DMS53 treated with DMSO at 0.1 percent for 48 hours (cell line): ENCODE data around the gene FIGN.

Experiments
- DNase-seq: peaks from one replicate; lab custom pipeline; 2025; ENCODE audit not compliant: unreplicated experiment; lab: John Stamatoyannopoulos, UW

Gene FIGN

DNA sequence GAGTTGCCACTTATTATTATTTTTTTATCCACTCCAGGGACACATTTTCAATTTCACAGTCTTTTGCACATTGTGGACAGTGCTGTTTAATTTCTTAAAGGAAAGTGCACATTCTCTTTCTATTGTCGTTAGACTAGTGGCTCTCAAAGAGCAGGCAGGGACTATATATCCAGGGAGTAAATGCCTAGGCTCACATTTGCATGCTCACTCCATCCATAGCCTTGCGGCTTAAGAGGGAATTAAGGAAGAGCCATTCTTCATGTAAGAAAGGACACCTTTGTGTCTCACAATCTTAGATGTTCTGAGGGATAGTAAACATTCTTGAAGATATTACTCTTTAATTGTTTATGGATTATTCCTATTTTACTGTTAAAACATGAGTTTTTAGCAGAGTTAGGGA lies 70.8 kb downstream of the FIGN start:
- no peak for DNase-seq

DNA sequence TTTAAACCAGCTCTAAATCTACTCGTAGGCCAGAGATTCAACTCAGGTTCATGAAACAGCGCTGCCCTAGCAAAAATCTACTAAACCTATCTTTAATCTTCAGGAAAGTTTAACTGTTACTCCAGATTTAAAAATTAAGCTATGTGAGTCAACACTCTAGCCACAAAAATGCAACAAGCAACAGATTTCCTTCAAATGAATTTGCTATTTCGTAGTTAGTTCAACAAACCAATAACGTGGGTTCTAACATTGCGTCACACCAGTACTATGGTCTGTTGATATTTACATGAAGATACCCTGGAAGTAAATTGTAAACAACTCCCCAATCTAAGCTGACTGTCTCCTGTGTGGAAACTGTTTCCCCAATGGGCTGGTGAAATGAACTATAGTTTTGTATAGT lies 71.2 kb downstream of the FIGN start:
- DNase-seq: no peak

DNA sequence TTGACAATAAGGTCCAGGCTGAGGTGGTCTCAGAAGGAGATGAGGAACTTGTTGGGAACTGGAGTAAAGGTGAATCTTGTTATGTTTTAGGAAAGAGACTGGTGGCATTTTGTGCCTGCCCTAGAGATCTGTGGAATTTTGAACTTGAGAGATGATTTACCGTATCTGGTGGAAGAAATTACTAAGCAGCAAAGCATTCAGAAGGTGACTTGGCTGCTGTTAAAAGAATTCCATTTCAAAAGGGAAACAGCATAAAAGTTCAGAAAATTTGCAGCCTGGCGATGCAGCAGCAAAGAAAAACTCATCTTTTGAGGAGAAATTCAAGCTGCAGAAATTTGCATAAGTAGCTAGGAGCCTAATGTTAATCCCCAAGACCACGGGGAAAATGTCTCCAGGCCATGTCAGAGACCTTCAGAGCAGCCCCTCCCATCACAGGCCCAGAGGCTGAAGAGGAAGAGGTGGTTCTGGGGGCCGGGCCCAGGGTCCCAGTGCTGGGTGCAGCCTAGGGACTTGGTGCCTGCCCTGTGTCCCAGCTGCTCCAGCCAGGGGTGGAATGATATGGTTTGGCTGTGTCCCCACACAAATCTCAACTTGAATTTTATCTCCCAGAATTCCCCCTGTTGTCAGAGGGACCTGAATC lies 73.5 kb downstream of the FIGN start:
- DNase-seq: no peak

DNA sequence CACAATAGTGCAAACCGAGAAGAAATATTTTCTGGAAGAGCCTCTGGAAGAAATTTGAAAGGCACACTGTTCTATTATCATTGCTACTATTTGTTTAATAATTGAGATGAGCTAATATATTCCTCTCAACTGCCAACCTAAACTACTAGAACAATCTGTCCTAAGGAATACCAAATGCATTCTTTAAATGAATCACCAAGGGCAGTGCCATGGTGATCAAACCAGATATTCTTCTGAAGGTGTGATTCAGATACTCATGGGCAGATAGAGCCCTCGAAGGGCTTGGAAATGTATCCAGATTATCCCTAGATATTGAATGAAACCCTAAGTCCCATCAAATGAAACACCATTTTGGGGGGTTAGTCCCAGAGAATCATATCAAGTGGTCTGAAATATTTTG lies 76.6 kb downstream of the FIGN start:
- DNase-seq: no peak

DNA sequence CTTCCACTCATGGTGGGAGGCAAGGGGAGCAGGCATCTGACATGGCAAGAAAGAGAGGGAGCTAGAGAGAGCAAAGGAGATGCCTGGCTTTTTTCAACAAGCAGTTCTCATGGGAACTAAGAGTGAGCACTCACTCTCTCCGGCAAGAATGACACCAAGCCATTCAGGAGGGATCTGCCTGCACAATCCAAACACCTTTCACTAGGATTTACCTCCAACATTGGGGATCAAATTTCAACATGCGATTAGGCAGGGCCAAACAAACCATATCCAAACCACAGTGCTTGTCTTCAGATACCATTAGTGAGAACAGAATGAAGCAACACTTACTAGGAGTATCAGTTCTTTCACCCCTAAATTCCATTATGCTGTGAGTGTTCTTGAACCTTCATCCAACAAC lies 77.3 kb downstream of the FIGN start:
- no peak for DNase-seq

DNA sequence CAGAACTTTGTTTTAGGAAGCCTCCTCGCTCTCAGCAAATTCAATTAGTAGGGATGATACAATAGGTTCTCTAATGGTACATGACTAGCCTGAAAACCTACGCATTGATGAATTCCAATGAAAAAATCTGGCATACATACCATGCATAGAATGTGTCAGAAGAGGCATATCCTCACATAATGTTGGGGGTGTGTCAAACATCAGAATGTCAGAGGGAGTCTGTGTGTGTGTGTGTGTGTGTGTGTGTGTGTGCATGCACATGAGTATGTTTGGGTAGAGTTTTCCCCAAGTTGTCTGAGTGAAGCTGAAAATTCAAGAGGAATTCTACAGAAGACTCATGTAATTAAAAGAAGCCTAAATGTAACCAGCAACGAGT lies 78.5 kb downstream of the FIGN start:
- DNase-seq: no peak

DNA sequence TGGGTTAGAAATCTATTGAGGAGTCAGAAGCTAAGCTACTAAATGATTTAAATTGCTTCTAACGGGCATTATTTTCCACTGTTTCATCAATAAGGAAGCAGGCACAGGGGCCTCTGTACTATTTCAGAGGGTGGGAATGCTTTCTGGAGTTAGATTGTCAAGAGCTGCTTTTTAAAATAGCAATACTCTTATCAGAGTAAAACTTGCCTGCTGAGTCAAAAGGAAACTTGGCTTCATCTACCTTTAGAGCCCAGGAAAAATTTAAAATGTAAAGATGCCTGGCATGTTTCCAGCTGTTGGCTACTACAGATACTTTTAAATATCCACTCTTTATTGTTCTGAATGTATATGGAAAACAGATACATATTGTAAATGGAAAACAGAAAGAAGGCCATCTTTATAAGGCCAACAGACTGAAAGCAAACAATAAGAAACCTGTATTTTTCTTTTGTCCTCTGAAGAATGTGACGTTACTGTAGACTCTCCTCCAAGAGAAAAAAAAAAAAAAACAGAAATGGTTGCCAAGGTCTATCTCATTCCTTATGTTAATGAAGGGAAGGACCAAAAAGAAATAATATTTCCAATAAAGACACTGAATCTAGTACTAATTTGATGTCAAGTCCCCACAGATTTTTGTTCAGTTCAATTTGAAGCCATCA lies 79.1 kb downstream of the FIGN start:
- DNase-seq: no peak

DNA sequence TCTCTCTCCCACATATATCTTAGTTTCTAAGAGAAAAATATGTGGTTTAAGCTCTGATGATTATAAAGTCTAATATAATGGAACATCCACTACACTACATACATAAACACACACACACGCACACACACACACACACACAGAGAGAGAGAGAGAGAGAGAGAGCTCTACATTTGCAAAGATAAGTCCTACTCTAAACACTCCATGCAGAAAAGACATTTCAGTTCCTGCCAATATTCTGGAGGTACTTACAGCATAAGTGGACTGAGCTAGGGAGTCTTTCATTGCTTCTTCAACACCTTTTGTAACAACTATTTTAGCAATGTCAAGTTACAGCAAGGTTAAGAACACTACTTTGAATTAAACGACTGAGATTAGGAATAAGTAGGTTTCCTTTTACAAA lies 80.1 kb downstream of the FIGN start:
- DNase-seq: no peak

DNA sequence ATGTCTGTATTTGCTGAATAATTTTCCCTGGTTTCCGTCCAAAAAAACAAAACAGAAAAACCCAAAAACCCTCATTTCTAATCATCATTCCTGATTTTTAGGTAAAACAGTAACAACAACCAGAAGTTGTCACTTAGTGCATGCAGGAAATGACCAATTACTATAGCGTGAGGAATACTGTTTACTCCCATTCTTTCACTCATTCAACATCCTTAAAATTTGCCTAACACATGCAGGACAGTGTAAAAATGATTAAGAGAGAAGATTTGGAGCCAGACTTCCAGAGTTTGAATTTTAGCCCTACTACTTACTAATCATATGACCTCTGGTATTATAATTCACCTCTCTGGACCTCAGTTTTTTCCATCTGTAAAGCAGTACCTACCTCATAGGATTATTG lies 83.1 kb downstream of the FIGN start:
- DNase-seq: no peak

DNA sequence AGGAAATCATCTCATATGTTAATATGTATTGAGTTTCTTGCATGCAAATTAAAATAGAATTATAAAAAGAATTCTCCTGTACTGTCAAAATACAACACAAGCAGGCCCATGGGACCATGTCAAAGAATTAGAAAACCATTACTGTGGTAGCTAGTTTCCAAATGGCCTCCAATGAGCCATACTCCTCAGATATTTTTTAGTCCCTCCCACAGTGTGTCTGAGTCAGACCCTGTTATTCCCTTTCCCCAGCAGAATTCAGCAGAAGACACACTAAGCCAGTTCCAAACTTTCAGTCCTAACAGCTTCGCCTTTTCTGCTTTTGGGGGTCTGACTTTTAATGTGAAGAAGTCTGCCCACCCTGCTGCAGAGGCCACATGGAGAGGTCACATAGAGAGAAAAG lies 86.7 kb downstream of the FIGN start:
- DNase-seq: no peak

DNA sequence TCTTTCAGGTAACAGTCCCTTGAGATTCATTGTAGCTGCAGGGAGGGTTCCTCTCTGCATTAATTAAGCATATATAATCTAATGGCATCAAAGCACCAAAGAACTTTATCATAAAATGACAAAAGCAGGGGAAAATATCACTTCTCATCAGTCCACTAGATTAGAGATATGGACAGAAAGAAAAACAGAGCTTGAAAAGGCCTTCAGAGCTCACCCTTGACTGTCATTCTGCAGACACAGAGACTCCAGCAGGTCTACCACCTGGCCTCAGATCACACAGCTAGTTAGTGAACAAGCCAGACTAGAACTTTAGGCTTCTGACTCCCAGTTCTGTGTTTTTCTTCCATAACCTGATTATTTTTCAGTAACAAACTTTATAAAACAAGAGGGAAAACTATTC lies 88.5 kb downstream of the FIGN start:
- no peak for DNase-seq

DNA sequence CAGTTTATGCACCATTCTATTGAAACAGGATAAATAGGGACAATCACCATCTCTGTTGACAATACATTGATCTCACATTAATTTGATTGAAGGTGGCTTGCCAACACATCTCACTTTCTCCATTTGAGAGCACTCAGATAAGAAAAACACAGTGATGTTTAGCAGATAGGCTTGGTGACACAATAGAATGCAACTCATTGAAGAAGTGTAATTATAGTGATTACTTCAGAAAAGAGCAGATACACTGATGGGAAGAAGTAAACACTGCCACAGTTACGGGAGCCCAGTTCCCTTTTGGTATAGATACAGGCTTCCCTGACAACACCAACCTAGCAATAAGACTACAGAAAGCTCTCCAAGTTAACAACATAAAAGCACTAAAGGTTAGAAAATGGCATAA lies 89.1 kb downstream of the FIGN start:
- DNase-seq: no peak

DNA sequence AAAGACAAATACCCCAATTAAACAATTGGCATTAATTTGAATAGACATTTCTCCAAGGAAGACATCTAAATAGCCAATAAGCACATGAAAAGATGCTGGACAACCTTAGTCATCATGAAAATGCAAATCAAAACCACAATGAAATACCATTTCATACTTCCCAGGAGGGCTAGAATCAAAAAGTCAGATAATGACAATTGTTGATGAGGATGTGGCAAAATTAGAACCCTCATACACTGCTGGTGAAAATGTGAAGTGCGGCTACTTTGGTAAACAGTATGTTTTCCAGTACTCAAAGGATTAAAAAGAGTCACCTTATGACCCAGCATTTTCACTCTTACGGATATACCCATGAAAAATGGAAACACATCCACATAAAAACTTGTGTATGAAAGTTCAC lies 91.6 kb downstream of the FIGN start:
- DNase-seq: no peak

DNA sequence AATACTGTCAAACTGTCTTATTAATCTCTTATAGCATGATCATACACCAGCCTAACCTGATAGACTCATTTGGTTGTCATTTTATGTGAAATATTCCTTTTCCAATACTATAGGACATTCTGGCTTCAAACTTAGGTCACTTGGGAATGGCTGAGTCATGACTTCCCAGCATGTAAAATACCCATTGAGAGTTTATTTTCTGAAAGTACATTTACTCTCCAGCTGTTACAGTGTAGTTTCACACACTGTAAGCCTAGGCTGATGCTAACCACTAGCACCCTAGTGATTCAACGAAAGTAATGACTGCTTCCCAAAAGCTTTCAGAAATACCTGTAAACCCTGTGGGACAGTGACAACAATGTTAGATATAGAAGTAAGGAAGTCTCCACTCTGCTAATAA lies 93.8 kb downstream of the FIGN start:
- no peak for DNase-seq

DNA sequence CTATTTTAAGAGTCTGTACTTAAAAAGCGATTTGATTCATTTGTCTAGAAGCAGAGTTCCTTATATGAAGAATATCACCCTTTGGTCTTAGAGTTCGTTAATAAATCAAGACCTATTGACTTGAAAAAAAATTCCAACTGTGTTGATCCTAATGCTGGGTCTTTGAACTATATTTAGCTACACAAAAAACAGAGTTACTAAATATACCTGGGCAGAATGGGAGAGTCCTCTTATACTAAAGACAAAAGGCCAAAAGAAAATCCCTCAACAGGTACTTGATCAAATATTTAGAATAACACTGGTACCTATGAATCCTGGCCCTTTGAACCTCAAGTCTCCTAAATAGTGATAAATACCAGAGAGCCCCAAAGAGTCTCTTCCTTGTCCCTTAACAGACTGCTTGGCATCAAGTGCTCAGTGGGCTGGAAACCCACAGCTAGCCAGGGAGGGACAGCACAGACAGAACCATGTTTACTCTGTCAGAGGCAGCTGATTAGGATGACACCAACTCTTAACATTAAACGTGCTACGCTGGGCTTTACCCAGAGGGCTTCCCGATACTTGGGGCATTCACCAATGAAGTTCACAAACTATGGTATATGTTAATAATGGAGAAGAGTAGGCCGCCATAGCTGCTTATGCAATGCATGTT lies 95.1 kb downstream of the FIGN start:
- no peak for DNase-seq

DNA sequence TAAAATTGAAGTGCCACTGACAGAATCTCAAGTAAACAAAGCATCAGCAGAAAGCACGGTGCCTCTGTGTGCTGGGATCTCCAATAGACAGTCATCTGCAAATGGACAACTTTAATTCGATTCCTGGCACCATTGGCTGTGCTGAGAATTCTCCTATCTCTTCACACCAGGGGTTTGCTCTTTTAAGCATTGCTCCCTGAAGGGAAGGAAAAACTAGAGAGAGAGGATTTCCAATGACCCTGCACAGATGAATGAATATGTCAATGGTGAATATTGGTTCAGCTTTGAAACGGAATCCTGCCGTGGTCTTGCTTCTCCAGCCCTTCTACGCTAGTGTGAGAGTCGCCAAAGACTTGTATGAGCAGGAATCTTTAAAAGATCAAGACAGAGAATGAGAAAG lies 97.9 kb downstream of the FIGN start:
- DNase-seq: no peak

DNA sequence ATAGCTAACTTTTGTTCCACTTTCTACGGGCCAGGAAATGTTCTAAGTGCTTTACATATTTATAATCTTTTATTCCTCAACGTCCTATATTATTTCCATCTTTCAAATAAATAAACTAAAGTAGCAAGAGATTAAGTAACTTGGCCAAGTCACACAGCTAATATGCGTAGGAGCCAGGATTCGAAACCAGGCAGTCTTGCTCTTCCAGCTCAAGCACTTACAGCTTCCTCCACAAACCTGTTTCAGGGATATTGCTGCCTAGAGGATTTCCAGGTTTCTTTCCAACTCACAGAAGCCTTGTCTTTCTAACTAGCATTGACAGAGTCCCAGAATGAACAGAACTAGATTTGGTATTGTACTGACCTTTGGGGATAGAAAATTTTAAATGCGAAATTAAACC lies 102.5 kb downstream of the FIGN start:
- no peak for DNase-seq

DNA sequence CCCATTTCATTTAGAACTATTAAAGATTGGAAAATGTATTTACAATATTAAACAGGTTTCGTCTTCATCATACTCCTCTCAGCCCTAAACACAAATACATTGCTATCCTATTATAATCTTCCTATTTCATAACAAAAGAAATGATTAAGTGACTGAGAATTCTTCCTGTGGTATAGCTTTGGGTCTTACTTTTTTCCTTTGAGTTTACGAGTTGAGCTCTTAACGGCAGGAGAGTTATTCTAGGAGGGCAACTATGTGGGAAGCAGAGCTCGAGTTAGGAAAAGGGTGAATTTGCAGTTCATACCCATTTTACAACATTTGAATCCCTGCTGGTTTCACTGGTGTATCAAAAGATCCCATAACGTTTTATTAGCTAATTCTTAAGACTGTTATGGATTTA lies 105.0 kb downstream of the FIGN start:
- DNase-seq: no peak

DNA sequence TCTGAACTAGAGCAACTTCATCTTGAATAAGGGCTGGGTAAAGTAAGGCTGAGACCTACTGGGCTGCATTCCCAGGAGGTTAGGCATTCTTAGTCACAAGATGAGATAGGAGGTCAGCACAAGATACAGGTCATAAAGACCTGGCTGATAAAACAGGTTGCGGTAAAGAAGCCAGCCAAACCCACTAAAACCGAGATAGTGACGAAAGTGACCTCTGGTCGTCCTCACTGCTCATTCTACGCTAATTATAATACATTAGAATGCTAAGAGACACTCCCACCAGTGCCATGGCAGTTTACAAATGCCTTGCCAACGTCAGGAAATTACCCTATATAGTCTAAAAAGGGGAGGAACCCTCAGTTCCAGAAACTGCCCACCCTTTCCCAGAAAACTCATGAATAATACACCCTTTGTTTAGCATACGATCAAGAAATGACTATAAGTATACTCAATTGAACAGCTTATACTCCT lies 109.1 kb downstream of the FIGN start:
- no peak for DNase-seq

DNA sequence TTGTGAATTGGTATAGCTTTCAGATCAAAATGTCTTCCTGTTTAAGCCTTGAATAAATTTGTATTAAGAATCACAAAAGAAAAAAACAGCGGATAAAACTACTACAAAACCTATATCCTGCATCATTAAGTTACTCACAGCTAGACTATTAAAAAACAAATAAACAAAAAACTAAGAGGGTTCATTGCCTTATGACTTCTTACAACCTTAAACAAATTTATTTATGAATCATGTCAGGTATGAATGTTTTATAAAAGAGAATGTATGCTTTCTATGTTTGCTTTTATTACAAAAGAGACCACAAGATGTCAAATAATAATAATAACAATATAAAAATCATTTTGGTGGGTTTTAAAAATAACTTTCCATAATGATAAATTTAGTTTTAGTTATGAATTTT lies 109.6 kb downstream of the FIGN start:
- no peak for DNase-seq

DNA sequence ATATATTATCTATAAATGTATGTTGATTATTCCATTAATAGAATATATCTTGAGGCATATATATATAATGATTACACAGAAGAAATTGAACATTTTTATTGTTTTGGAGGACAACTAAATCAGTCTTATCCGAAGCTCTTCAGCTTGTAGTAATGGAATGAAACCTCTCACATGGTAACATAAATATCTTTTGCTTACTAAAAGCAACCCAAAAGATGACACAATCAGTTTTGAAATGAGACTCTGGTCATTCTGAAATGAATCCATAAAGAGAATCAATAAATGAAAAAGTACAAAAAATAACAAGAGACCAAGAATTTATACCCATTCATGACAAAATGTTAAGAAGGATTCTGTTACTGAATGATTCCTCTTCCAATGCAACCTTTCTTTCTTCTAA lies 110.2 kb downstream of the FIGN start:
- no peak for DNase-seq

DNA sequence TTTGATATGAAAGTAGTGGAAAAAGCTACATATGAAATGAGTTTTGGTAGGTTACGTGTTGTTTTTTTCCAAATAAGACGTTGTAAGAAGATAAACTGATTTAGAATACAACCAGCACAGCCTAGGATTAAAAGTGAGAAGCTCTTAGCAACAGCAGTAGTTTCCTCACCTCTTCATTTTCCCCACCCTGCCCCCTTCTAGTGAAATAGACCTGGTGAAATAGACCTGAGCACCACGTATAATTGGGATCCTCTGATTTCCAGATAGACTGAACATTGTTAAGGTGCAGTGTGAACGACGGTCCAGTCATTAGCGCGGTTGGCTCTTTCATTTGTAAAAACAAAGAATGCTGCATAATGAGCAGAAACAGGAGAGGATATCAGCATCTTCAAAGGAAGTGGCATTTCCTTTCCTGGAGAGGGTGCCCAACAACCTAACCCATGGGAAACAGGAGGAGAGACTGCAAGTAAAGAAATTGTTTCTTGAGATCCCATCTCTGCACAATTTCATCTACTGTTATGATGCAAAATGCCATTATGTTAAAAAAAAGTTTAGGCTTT lies 114.3 kb downstream of the FIGN start:
- DNase-seq: no peak
